Aorta (tissue), 5 donors: ENCODE data around the gene FBXO39. TPM values are rescaled to one million over a fixed set of nuclear protein-coding genes. Genes with fewer than 3 reads are reported as not detected.
"Not testable (repeated sequence)": the region's sequence is repeated elsewhere in the genome, so short reads cannot be mapped to it uniquely, and the experiment has no call there.

Experiments used
- ATAC-seq: fragments of 200-7000 bp; cut with Tn5 transposase; one replicate; pipeline ENCODE4 v1.9.1; 2022; ENCODE audit warnings: moderate library complexity; ENCODE audit not compliant: low FRiP score
- DNase-seq, 2 donors: peaks; one replicate each; pipeline ENCODE4 v3.0.0-alpha.2; 2020
- H3K27ac ChIP-seq, 2 donors: one replicate each; pipeline ENCODE4 v1.5.1; 2013; ENCODE audit warnings: low read length in 2 of 2, mild to moderate bottlenecking in 2 of 2, moderate library complexity in 2 of 2, control low read depth in 1 of 2, inconsistent platforms in 1 of 2, low read depth in 1 of 2
- H3K27me3 ChIP-seq, 2 donors: one replicate each; pipeline ENCODE4 v1.6.1; 2013; ENCODE audit warnings: control low read depth in 1 of 2, low read length in 1 of 2, mild to moderate bottlenecking in 1 of 2, moderate library complexity in 1 of 2; ENCODE audit not compliant: insufficient read depth in 2 of 2, control insufficient read depth in 1 of 2
- H3K36me3 ChIP-seq, 2 donors: one replicate each; pipeline ENCODE4 v1.6.1; 2013; ENCODE audit warnings: control low read depth in 1 of 2, low read length in 1 of 2, mild to moderate bottlenecking in 1 of 2; ENCODE audit not compliant: insufficient read depth in 2 of 2, control insufficient read depth in 1 of 2
- H3K4me1 ChIP-seq, 2 donors: one replicate each; pipeline ENCODE4 v1.6.1; 2013; ENCODE audit warnings: low read length in 2 of 2, control low read depth in 1 of 2, mild to moderate bottlenecking in 1 of 2, moderate library complexity in 1 of 2; ENCODE audit not compliant: insufficient read depth in 2 of 2, control insufficient read depth in 1 of 2
- H3K4me3 ChIP-seq, 2 donors: one replicate each; pipeline ENCODE4 v1.5.1; 2013; ENCODE audit warnings: low read length in 2 of 2, control low read depth in 1 of 2, mild to moderate bottlenecking in 1 of 2
- H3K9me3 ChIP-seq: one replicate; pipeline ENCODE4 v1.6.1; 2013; ENCODE audit warnings: mild to moderate bottlenecking, low read length; ENCODE audit not compliant: control insufficient read depth
- WGBS, 2 donors: extraction: QIAGEN DNeasy Blood & Tissue Kit; methylation state at CpG; one replicate each; pipeline ENCODE4 v1.1.7; 2013; 5-methylcytosine and 5-hydroxymethylcytosine counted together
- intact Hi-C, 2 donors: fragments of 100-400 bp; cut with DNase I; formaldehyde crosslinking; loops; one replicate each; pipeline versions ENCODE4 v1.14.2 to v1.15.0; 2022
- polyA plus RNA-seq, 2 donors: library from polyadenylated mRNA; stranded (reverse); fragments of 200-250 nt; gene quantifications; one replicate each; pipeline ENCODE4 v1.2.3, GENCODE V29; 2013
- total RNA-seq, 2 donors: library from RNA; stranded (reverse); fragmentation: NEBNext Ultra II Directional; extraction: Animal tissue kit (Norgen Biotek cat#: 25700); gene quantifications; one replicate each; pipeline ENCODE4 v1.2.1, GENCODE V29; 2021
- donor health status: healthy with polysubstance abuse.
- donor health status: Bipolar disorder and iron deficiency.
- donor health status: DM: no; HTN: no; CAD: no.
- donor health status: DM: no; HTN: no; CAD: no.
- donor health status: DM: yes; HTN: yes; CAD: no.

The FBXO39 gene
- total and polyA plus RNA-seq, 4 donors = 0.26 to 2.0 (median 0.26) TPM; not detected in 1

DNA sequence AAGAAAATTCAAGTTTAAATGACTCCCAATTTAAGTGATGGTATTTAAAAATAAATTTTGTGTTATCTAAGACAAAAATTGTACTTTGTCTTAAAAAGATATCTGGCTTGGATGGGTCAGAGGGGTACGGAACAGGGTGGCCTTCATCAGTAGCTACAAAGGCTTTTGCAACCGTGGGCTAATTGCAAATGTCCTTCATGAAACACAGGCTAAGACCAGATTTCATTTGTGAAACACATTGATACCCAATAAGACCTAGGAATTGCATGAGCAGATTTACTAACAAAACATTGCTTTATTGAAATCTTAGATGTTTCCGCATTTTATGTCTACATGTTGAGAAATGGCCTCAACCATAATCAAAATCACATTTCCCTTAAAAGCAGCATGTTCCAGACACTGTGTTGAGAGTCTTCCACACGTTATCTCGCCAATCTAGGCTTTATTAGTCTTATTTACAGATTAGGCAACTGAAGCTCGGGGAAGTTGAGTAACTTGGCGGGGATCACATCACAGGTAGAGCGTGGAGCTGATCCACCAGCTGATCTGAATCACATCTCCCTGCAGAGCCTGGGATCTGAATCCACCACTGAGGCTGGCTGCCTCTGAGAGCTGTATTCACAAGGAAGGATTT lies 21.8 kb downstream of the FBXO39 start:
- WGBS, 2 donors = 72 to 78% methylated on average over 8 of the region's 8 CpGs
- no peaks in the 10 kb centered on the region for H3K9me3 ChIP-seq
- no peak overlapping the region for H3K27ac ChIP-seq
- H3K4me3 ChIP-seq = no peak overlapping the region
- H3K36me3 ChIP-seq = no peaks in the 10 kb centered on the region
- no peak for ATAC-seq
- H3K4me1 ChIP-seq = no peaks in the 10 kb centered on the region
- DNase-seq = no peak
- intact Hi-C loops = no loop called here
- no peaks in the 10 kb centered on the region for H3K27me3 ChIP-seq

DNA sequence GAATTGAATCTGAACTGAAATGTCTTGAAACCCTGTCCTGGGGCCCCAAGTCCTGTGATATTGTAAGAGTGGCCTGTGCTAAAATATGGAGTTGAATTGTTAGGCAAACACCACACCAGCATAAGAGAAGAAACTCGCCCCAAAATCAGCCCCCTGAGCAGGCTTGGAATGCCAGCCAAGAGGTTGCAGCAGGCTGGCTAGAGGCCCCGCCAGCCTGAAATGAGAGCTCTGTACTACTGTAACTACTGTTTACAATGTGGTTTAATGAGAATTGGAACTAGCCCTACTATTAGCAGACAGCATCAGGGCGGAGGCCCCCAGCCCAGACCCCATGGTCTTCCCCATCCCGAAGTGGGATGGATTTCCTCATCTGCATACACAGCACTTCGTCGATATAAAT lies 23.7 kb downstream of the FBXO39 start:
- DNase-seq = no peak
- intact Hi-C loops = no loop called here
- H3K4me1 ChIP-seq = no peaks in the 10 kb centered on the region
- no peaks in the 10 kb centered on the region for H3K9me3 ChIP-seq
- no peaks in the 10 kb centered on the region for H3K27me3 ChIP-seq
- no peak overlapping the region for H3K4me3 ChIP-seq
- no peak overlapping the region for H3K27ac ChIP-seq
- no peaks in the 10 kb centered on the region for H3K36me3 ChIP-seq
- 71 to 80% methylated on average over 6 of the region's 6 CpGs for WGBS, 2 donors
- ATAC-seq = no peak

DNA sequence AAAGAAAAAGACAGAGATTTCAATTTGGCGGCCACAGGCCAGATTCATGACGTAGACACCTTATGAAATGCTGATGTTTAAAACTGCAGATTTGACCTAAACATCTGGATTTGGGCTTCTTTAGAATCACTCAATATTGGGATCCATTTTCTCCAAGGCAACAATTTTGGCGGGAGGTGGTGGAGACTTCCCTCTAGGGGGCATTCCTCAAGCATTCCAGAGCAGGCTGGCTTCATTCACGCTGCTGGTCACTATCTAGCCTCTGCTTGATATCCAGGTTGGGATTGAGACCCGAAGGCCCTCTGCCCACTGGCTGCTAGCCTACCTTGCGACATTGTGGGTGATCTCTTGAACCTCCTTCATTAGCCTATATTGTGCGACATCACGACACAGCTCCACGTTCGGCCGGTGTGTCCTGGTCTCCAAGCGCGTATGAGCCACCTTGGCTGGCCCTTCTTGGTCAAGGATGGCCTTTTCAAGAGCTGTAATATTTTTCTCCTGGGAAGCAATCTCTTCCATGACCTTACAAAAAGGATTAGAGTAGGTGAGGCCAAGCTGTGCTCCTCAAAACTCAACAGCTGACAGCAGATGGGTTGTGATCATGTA lies 24.5 kb downstream of the FBXO39 start:
- no peaks in the 10 kb centered on the region for H3K9me3 ChIP-seq
- no peaks in the 10 kb centered on the region for H3K27me3 ChIP-seq
- ATAC-seq (no peak), DNase-seq (no peak)
- no peak overlapping the region for H3K4me3 ChIP-seq
- intact Hi-C loops = no loop called here
- no peaks in the 10 kb centered on the region for H3K36me3 ChIP-seq
- no peaks in the 10 kb centered on the region for H3K4me1 ChIP-seq
- WGBS, 2 donors = 75 to 82% methylated on average over 13 of the region's 13 CpGs
- no peak overlapping the region for H3K27ac ChIP-seq

DNA sequence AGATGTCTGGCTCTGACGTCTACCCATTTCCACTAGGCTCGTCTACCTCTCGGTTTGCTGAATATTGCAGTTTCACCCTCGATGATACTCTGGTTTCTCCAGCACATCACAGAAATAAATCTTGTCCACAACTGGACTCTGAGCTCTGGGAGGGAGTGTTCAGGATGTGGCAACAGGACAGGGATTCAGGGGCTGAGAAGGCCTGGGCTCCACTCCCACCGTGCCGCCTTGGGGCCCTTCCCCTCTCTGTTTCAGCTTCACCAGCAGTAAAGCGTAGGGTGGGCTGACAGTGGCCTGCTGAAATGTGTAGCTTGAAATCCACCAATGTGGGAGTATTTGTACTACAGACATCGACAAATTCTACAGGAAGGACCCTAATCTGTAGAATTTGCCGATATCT lies 35.5 kb downstream of the FBXO39 start:
- H3K27me3 ChIP-seq = no peaks in the 10 kb centered on the region
- no peaks in the 10 kb centered on the region for H3K36me3 ChIP-seq
- H3K27ac ChIP-seq = no peak overlapping the region
- peaks cover 1% of the 10 kb centered on the region for H3K9me3 ChIP-seq
- H3K4me1 ChIP-seq = no peaks in the 10 kb centered on the region
- ATAC-seq = no peak
- DNase-seq = no peak
- no peak overlapping the region for H3K4me3 ChIP-seq
- 84 to 85% methylated on average over 9 of the region's 9 CpGs for WGBS, 2 donors
- intact Hi-C loops = no loop called here

DNA sequence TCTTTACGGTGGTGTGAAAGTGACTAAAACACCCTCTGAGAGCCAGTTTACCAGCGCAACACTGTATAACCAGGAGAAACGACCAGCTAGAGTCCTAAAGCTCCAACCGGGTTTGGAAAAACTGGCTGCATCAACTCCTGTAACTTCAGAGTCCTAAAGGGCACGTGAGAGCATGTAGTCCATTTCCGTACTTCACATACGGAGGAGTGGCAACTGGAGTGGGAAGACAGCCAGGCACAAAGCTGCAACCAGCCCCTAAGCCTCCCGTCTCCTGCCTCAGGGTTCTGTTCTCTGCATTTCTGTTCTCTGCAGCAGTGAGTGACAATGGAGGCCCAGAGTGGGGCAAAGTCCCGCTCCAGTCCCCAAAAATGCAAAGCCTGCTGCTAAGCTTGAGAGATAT lies 36.3 kb downstream of the FBXO39 start:
- Histone ChIP-seq H3K4me1 (no peaks in the 10 kb centered on the region), H3K27ac (no peak overlapping the region), H3K9me3 (peaks cover 1% of the 10 kb centered on the region), H3K27me3 (no peaks in the 10 kb centered on the region), H3K4me3 (no peak overlapping the region), H3K36me3 (no peaks in the 10 kb centered on the region)
- intact Hi-C loops = no loop called here
- no peak for ATAC-seq
- DNase-seq = no peak
- 67 to 69% methylated on average over 9 of the region's 9 CpGs for WGBS, 2 donors

DNA sequence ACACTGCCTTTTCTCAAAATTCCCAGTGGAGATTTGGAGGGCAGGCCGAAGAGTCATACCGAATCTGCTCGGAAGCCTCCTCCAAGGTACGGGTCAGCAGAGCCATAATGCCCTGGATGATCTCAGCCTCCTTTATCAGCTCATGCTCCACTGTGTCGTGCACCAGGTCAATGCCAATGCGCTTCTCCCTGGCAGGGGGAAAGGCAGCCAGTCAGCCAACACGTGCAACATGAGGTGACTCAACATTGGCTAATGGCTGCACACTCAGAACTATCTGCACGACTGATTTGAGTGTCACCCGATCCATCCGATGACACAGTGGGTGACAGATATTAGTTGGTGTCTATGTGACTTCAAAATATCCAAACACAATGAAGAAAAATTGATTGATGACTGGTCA lies 39.8 kb downstream of the FBXO39 start:
- no peak overlapping the region for H3K27ac ChIP-seq
- no peak for DNase-seq
- WGBS, 2 donors = 84 to 85% methylated on average over 10 of the region's 10 CpGs
- H3K4me1 ChIP-seq = no peaks in the 10 kb centered on the region
- ATAC-seq = no peak
- H3K36me3 ChIP-seq = no peaks in the 10 kb centered on the region
- intact Hi-C loops = no loop called here
- no peaks in the 10 kb centered on the region for H3K9me3 ChIP-seq
- no peak overlapping the region for H3K4me3 ChIP-seq
- H3K27me3 ChIP-seq = no peaks in the 10 kb centered on the region

DNA sequence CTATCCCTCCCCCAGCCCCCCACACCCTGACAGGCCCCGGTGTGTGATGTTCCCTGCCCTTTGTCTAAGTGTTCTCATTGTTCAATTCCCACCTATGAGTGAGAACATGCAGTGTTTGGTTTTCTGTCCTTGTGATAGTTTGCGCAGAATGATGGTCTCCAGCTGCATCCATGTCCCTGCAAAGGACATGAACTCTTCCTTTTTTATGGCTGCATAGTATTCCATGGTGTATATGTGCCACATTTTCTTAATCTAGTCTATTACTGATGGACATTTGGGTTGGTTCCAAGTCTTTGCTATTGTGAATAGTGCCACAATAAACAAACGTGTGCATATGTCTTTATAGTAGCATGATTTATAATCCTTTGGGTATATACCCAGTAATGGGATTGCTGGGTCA lies 40.4 kb downstream of the FBXO39 start:
- intact Hi-C loops = not testable (repeated sequence)

DNA sequence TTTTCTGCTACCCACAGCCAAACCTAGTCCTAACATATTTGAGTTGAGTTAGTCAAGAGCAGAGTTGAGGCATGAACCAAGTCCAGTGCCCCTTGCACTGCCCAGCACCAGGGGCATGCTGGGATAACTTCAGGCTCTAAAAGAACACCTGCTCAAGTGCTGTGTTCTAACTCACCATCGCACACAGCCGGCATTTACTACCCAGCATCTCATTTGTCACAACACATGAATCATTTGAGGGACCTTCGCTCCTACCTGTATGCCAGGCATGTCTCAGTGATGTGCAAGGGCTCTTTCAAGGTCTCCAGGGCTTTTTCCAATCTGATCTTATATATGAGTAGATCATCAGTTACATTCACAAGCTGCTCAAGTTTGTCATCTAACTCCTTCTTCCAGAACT lies 42.9 kb downstream of the FBXO39 start:
- Histone ChIP-seq H3K4me1 (no peaks in the 10 kb centered on the region), H3K27me3 (no peaks in the 10 kb centered on the region), H3K9me3 (no peaks in the 10 kb centered on the region), H3K36me3 (no peaks in the 10 kb centered on the region), H3K27ac (no peak overlapping the region), H3K4me3 (no peak overlapping the region)
- intact Hi-C loops = no loop called here
- ATAC-seq (no peak), DNase-seq (no peak)
- 86 to 90% methylated on average over 3 of the region's 3 CpGs for WGBS, 2 donors

More for the DNA sequence above, 40.4 kb downstream of the FBXO39 start:
- not testable (repeated sequence) for H3K4me3 ChIP-seq, H3K27me3 ChIP-seq, H3K36me3 ChIP-seq, H3K27ac ChIP-seq, ATAC-seq, DNase-seq, H3K4me1 ChIP-seq, H3K9me3 ChIP-seq
- 85% methylated on average over 3 of the region's 3 CpGs for WGBS, 2 donors

DNA sequence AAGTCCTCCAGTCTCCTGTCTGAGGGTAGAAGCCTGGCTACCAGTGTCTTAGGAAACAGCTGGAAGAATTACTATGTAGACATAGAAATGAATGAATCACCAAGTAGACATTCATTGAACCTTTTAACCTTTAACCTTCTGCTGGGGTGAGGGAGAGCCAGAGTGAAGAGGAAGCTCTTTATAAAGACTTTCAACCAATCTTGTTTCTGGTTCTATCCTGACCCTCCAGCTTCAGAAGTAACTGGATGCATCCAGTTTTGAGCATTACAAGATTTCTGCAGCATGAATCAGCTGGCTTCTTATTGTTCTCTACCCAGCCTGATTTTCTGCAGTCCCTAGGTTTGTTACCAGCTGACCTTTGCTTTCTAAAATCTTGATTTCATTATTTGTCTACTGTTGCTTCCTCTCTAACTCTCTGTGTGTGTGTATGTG lies 47.0 kb downstream of the FBXO39 start:
- Histone ChIP-seq H3K9me3 (no peaks in the 10 kb centered on the region), H3K4me1 (no peaks in the 10 kb centered on the region), H3K36me3 (no peaks in the 10 kb centered on the region), H3K27ac (no peak overlapping the region), H3K4me3 (no peak overlapping the region), H3K27me3 (peaks cover 0 to 2% of the 10 kb centered on the region in 2 donors)
- DNase-seq (no peak), ATAC-seq (no peak)
- intact Hi-C loops = no loop called here
